Activated CD4-positive, alpha-beta T cell treated with anti-CD3 and anti-CD28 coated beads for 48 hours (primary cell): ENCODE measurements around the gene MEGF9.

ENCODE experiments used
- DNase-seq: peaks from one replicate; pipeline ENCODE4 v3.0.0-alpha.2; 2020

The MEGF9 gene

GRCh38 chr9:120730654-120731514, 16.6 kb upstream of the MEGF9 start:
- DNase-seq = no peak

DNA sequence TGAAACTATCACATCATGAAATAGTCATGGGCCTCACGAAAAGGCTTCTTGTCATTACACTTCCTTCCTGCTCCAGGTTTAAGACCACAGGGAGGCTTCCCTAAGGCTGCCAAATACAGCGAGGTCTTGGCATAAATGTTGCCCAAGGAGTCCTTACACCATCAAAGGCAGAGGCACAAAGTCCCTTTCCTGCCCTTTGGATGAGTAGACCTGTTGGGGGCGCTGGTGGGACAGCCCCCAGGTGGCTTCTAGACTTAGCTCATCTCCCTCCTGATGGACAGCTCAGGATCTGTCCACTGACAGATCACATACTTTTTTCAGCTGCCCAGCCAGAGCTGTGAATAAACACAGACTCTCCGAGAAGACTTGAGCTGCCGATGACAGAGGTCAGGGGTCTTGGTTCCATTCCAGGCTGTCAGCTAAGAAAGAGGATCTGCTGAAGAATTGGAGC, 15.5 kb upstream of the MEGF9 start:
- DNase-seq = peak; percentile 17

GRCh38 chr9:120726484-120726883, 12.2 kb upstream of the MEGF9 start:
- DNase-seq = no peak

- DNase-seq = no peak
These were observed 11.6 kb upstream of the MEGF9 start for GRCh38 chr9:120725907-120726306.

DNA sequence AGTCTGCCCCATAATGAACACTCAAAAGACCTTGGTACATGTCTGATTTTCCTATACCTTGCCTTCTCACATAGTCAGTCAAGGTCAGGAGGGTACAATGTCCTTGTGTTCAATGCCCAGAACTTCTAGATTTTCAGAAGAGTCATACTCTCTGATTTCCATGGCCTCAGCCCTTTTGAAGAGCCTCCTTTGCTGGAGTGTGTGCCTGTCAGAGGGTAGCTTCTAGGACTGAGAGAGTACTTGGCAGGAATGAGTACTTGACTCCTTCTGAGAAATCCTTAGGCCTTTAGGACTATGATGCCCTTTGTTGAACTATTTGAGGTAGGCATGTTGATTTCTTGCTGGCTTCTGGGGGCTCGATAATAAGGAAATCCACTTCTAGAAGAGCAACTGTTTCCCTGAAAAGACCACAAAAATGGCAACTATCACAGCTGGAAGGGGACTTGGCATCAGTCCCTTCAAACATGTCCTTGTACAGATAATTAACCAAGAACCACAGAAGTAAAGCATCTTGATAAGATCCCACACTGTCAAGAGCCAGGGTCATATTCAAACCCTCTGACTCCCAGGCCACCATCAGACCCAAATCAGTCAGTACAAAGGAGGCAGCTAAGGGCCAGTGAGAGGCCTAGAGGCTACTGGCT, 10.6 kb upstream of the MEGF9 start:
- DNase-seq = no peak

- no peak for DNase-seq
These were observed 9.3 kb upstream of the MEGF9 start for GRCh38 chr9:120723565-120723964.

DNA sequence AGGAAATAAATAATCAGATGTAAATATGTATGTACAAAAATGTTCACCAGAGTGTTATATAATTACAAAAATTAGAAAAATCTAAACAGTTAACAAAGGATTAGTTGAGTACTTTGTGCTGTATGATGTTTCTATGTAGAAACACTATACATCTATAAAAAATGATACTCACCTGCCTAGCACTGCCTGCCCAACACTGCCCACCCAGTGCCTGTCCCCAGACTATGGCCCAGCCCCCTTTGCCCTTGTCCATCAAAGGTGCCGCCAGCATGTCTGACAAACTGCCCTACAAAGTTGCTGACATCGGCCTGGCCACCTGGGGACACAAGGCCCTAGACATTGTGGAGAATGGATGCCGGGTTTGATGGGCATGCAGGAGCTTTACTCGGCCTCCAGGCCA, 6.1 kb upstream of the MEGF9 start:
- DNase-seq = no peak

DNA sequence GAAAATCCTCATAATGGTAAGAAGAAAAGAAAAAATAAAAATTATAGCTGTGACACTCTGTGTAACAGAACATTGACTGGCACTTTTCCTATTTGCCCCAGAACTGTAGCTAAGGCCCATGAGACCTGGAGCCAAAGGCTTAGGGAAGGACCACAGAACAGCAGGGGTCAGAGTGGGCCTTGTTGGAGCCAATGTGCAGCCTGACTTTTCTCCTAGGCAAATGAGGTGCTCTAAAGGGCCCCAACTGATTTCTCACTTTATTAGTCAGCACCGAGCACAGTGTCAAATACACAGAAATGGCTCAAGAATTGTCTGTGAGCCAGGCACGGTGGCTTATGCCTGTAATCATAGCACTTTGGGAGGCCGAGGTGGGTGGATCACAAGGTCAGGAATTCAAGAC, 4.0 kb upstream of the MEGF9 start:
- no peak for DNase-seq

- no peak for DNase-seq
These were observed 2.9 kb upstream of the MEGF9 start for GRCh38 chr9:120717176-120717575.

DNA sequence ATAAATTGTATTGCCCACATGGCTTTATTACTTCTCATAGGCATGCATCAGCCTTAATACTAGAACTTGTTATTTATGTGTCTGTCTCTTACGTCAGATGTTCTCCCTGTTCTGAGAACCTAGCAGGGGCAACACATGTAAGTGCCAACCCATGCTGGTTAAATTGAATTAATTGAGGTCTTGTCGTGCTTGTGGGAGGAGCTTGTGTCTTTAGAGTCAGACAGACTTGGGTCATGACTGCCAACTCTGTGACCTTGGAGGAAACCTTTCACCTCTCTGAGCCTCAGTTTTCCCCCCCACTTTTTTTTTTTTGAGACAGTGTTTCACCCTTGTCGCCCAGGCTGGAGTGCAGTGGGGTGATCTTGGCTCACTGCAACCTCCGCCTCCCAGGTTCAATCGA, 2.2 kb upstream of the MEGF9 start:
- no peak for DNase-seq

DNA sequence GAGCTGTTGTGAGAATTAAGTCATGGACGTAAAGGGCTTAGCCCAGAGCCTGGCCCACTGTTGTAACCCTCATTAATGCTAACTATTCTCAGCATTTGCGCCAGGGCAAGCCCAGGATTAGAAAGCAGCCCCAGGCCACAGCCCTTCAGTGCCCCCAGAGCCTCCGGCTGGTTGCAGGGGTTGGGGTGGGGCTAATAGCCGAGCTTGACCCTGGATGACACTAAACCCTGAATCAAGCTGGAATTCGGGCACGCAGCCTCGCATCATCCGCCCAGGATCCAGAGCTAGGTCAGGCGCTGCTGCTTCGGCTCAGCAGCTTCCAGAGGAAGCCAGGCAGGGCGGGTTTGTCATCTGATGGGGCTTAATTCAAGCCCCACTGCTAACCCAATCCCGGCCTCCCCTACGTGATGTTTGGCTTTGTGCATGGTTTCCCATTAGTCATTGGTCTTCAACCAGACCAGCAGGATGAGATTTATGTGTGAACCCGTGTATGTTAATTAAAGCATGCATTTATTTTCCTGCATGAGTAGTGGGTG, 1.2 kb upstream of the MEGF9 start:
- DNase-seq = no peak

DNA sequence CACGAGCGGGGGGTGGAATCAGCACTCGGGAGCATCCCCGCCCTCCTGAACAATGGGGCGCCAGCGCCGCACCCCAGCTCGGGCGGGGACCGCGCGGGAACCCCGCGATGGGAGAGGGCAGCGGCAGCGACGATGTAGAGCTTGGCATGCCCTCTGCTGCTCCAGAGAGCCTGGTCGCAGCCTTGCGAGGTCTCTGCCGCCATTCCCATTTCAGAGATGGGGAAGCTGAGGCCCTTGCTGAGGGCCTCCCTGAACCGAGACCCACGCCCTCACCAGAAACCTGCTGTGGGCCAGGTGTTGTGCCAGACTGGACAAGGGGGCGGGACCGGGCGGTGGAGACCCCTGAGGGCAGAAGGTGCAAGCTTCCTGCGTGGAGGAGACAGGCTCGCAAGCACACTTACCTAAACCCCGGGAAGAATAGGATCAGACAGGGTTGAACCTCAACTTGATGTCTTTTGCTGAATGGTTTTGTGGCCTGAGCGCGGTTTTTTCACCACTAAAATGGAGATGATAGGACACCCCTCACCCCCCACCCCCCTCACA, 647 bp upstream of the MEGF9 start:
- no peak for DNase-seq

- peak; percentile 20 for DNase-seq
These were observed 798 bp downstream of the MEGF9 start for GRCh38 chr9:120713257-120714087.

DNA sequence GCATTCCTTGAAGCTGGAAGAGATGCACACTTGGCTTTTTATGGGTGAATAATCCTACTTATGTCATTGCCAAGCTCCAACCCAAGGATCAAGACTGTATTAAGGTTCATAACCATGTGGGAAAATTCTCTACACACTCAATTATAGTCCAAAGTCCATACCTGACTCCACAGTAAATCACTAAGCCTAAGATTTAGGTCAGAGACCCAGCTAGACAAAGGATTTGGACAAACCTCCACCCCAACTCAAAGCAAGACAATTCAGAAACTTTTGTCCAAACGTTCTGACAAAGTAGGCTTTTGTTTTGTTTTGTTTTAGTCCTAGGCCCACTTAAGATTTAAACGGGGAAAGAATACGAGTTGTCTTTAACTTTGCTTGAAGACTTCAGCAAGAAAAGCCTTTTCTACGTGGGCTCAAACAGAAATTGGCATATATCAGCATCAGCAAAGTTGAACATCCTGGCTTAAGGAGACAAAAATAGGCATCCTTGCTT, 1.7 kb downstream of the MEGF9 start:
- DNase-seq = no peak

DNA sequence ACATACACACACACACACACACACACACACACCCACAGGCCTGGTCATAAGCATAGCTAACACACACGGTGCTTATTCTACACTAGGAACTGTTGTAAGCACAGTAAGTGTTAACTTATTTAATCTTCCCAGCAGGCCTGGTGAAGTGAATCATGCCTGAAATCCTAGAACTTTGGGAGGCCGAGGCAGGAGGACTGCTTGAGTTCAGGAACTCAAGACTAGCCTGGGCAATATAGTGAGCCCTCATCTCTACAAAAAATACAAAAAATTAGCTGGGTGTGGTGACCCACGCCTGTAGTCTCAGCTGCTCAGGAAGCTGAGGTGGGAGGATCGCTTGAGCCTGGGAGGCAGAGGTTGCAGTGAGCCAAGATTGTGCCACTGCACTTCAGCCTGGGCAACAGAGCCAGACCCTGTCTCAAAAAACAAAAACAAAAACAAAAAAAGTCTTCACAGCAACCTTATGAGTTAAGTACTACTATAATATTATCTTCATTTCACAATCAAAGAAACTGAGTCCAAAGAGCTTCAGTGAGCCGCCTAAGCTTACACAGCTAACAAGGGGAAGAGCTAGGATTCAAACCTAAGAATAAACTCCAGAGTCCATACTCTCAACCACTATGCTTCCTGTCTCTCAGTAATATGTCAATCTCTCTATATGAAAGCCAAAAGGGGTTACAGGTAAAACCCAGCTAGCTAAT, 2.3 kb downstream of the MEGF9 start:
- no peak for DNase-seq

- DNase-seq = no peak
These were observed 2.9 kb downstream of the MEGF9 start for GRCh38 chr9:120711354-120711753.

GRCh38 chr9:120710110-120710981, 3.9 kb downstream of the MEGF9 start:
- DNase-seq = peak; percentile 12

DNA sequence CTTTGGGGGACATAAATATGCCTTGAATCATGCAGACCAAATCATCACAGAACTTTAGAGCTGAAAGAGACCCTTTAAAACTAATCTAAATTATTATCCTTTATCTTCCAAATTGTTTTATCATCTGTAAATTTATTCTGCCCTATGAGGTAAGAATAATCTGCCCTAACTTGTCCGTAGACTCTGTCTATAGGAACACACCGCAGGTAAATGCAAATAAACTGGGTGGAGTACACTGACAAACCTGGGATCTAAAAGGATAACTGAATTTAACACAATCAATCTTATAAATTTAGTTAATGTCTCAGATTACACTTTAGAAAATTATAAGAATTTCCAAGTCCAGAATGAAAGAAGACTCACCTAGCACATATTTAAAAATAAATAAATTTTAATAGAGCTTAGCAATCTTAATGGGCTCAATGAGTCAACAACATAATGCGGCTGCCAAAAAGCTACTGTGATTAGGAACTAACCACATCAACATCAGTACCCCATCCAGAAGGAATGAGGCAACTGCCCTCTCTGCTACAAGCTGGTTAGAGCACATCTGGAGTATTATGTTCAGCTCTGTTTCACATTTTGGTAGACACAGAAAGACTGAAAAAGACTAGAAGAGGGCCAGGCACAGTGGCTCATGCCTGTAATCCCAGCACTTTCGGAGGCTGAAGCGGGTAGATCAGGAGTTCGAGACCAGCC, 5.6 kb downstream of the MEGF9 start:
- DNase-seq = no peak

DNA sequence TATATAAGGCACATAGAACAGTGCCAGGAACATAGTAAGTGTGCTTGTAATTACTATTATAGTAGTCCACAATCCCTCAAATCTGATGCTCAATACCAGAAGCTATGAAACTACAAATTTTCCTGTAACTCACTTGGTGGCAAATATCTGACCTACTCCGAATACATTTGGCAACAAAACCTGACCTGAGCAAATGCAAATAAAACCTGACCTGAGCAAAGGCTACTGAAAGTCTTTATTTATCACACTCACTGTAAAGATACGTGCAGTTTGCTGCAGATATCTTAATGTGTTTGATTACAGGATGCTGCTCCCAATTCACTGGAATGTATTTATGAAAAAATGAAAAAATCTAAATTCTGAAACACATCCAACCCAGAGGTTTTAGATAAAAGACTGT, 7.1 kb downstream of the MEGF9 start:
- DNase-seq = no peak

GRCh38 chr9:120705174-120705573, 9.1 kb downstream of the MEGF9 start:
- no peak for DNase-seq
